K562 (cell line): Measurements from ENCODE around the gene MIDN. TPM values are rescaled to one million over a fixed set of nuclear protein-coding genes. Genes with fewer than 3 reads are reported as not detected.

Source experiments
- ATF1 ChIP-seq, 2 experiments: fragments of 450-650 bp in 1 of 2; IDR thresholded peaks; 2 replicates each; pipeline ENCODE4 v1.6.1; 2016; ENCODE audit warnings: missing compliant biosample characterization in 1 of 2, missing genetic modification characterization in 1 of 2
- CBX8 ChIP-seq: fragments of 200-600 bp; sonication (generic); IDR thresholded peaks from 2 replicates; pipeline ENCODE4 v1.6.1; 2012; ENCODE audit warnings: borderline replicate concordance, mixed run types, low read depth, mild to moderate bottlenecking, moderate library complexity, mixed read lengths, low read length, control low read depth, inconsistent platforms; ENCODE audit not compliant: poor library complexity, severe bottlenecking; ENCODE audit errors: extremely low read depth
- EHMT2 ChIP-seq: fragments of 450-650 bp; IDR thresholded peaks from 2 replicates; pipeline ENCODE4 v1.6.1; 2018; ENCODE audit warnings: antibody characterized with exemption
- ETV1 ChIP-seq: fragments of 450-650 bp; conservative IDR thresholded peaks from 2 replicates; pipeline ENCODE4 v1.6.1; 2016; ENCODE audit warnings: missing genetic modification characterization, control low read depth, low read depth, missing compliant biosample characterization
- FOS ChIP-seq: IDR thresholded peaks from 3 replicates; pipeline ENCODE4 v1.6.1; 2011; ENCODE audit not compliant: insufficient read length; ENCODE audit errors: extremely low read depth
- GTF2A2 ChIP-seq: IDR thresholded peaks from 2 replicates; pipeline ENCODE4 v1.6.1; 2016; ENCODE audit warnings: mild to moderate bottlenecking, missing genetic modification characterization, missing compliant biosample characterization
- HDAC2 ChIP-seq: fragments of 450-650 bp; IDR thresholded peaks from 2 replicates; pipeline ENCODE4 v1.6.1; 2016; ENCODE audit warnings: mild to moderate bottlenecking
- HMGN3 ChIP-seq: IDR thresholded peaks from 2 replicates; pipeline ENCODE4 v1.6.1; 2011; ENCODE audit warnings: borderline replicate concordance, low read depth, mild to moderate bottlenecking, mixed read lengths, low read length; ENCODE audit not compliant: insufficient read length; ENCODE audit errors: extremely low read depth
- KLF6 ChIP-seq: fragments of 250-450 bp; sonication (Bioruptor Pico); IDR thresholded peaks from 2 replicates; pipeline ENCODE4 v1.4.0; 2020; ENCODE audit warnings: mild to moderate bottlenecking, moderate library complexity, borderline replicate concordance
- NFIX ChIP-seq: fragments of 250-450 bp; sonication (Bioruptor Pico); IDR thresholded peaks from 2 replicates; pipeline ENCODE4 v1.4.0; 2020; ENCODE audit warnings: low read depth, mild to moderate bottlenecking, moderate library complexity
- NR2C1 ChIP-seq, 2 experiments: fragments of 450-650 bp; IDR thresholded peaks; 2 replicates each; pipeline ENCODE4 v1.6.1; 2017; ENCODE audit warnings: mild to moderate bottlenecking in 2 of 2, antibody characterized with exemption in 1 of 2, inconsistent platforms in 1 of 2, missing compliant biosample characterization in 1 of 2, missing genetic modification characterization in 1 of 2
- POLR2A ChIP-seq: fragments of 450-650 bp; conservative IDR thresholded peaks from 2 replicates; pipeline ENCODE4 v1.6.1; 2016
- POLR2AphosphoS5 ChIP-seq: IDR thresholded peaks from 2 replicates; pipeline ENCODE4 v1.6.1; 2011; ENCODE audit warnings: mild to moderate bottlenecking, low read depth, low read length, moderate library complexity; ENCODE audit not compliant: control insufficient read depth, insufficient read depth
- SIN3A ChIP-seq, 2 experiments: fragments of 150-350 bp in 1 of 2; IDR thresholded peaks; 2 replicates each; pipeline ENCODE4 v1.6.1; 2011 to 2016; ENCODE audit warnings: borderline replicate concordance in 2 of 2, low read depth in 2 of 2, low read length in 2 of 2, mild to moderate bottlenecking in 2 of 2, moderate library complexity in 2 of 2; ENCODE audit not compliant: control insufficient read depth in 1 of 2
- SIRT6 ChIP-seq: IDR thresholded peaks from one replicate; pipeline ENCODE4 v1.6.1; 2012; ENCODE audit warnings: low read depth, mild to moderate bottlenecking, control low read depth, inconsistent platforms, low read length, moderate library complexity
- SP2 ChIP-seq: IDR thresholded peaks from 2 replicates; pipeline ENCODE4 v1.6.1; 2011; ENCODE audit warnings: mild to moderate bottlenecking, low read depth, low read length, moderate library complexity; ENCODE audit not compliant: poor library complexity, severe bottlenecking; ENCODE audit errors: extremely low read depth
- TOE1 ChIP-seq, 2 experiments: fragments of 450-650 bp in 1 of 2; sonication (generic) in 1 of 2; formaldehyde crosslinking in 1 of 2; IDR thresholded peaks; 2 replicates each; pipeline versions ENCODE4 v1.7.1 to v1.8.0; 2016 to 2022; ENCODE audit warnings: borderline replicate concordance in 2 of 2, mild to moderate bottlenecking in 2 of 2, antibody characterized with exemption in 1 of 2, inconsistent platforms in 1 of 2, low read depth in 1 of 2, missing genetic modification reagents in 1 of 2, moderate library complexity in 1 of 2
- XRCC3 ChIP-seq: fragments of 450-650 bp; IDR thresholded peaks from 2 replicates; pipeline ENCODE4 v1.6.1; 2017; ENCODE audit warnings: mild to moderate bottlenecking, moderate library complexity
- ZC3H11A ChIP-seq: IDR thresholded peaks from 2 replicates; pipeline ENCODE4 v1.6.1; 2012; ENCODE audit warnings: low read depth, low read length, improper control_type of control experiment
- ZNF121 ChIP-seq: sonication (generic); formaldehyde crosslinking; conservative IDR thresholded peaks from 2 replicates; pipeline ENCODE4 v1.8.0; 2022; ENCODE audit warnings: missing genetic modification reagents
- ZNF133 ChIP-seq: fragments of 250-450 bp; sonication (Bioruptor Pico); IDR thresholded peaks from 2 replicates; pipeline ENCODE4 v1.4.0; 2020; ENCODE audit warnings: mild to moderate bottlenecking
- ZNF408 ChIP-seq: fragments of 250-450 bp; sonication (Bioruptor Pico); IDR thresholded peaks from 2 replicates; pipeline ENCODE4 v1.4.0; 2020; ENCODE audit warnings: low read depth, mild to moderate bottlenecking, moderate library complexity
- polyA plus RNA-seq, 8 experiments: library from polyadenylated mRNA; depleted of rRNA in 4 of 8; stranded (reverse) in 5 of 8; unstranded in 3 of 8; fragments of >200 nt; fragmentation: Nextera tagmentation in 2 of 8; fragmentation: Illumina TruSeq in 1 of 8; extraction: Ambion mirVana in 2 of 8; extraction: Trizol in 1 of 8; gene quantifications; 2 replicates each; pipeline versions ENCODE4 v1.2.1 to v1.2.3, GENCODE V29; 2011 to 2014; ENCODE audit warnings: inconsistent platforms in 1 of 8, missing spikeins in 1 of 8
- total RNA-seq, 7 experiments: library from RNA; depleted of rRNA in 6 of 7; stranded (reverse); fragments of >200 nt in 6 of 7; fragmentation: Illumina TruSeq in 2 of 7; extraction: Trizol in 2 of 7; gene quantifications; 2 replicates each; pipeline versions ENCODE4 v1.2.1 to v1.2.3, GENCODE V29; 2011 to 2021; ENCODE audit warnings: low replicate concordance in 1 of 7
- TF ChIP-seq, protein P1 (sequence below): fragments of 450-650 bp; IDR thresholded peaks from 2 replicates; pipeline ENCODE4 v1.6.1; 2018; ENCODE audit warnings: mild to moderate bottlenecking, low read depth; ENCODE audit not compliant: partially characterized antibody
- TF ChIP-seq, protein P2 (sequence below), 2 experiments: fragments of 250-450 bp in 1 of 2; fragments of 450-650 bp in 1 of 2; sonication (Bioruptor Pico) in 1 of 2; IDR thresholded peaks; 2 replicates each; pipeline versions ENCODE4 v1.6.1 to v1.8.0; 2016 to 2021; ENCODE audit warnings: mild to moderate bottlenecking in 2 of 2, moderate library complexity in 2 of 2, missing compliant biosample characterization in 1 of 2, missing genetic modification characterization in 1 of 2
- TF ChIP-seq, protein P3 (sequence below): fragments of 450-650 bp; IDR thresholded peaks from 2 replicates; pipeline ENCODE4 v1.6.1; 2016; ENCODE audit warnings: missing biosample characterization, missing genetic modification characterization

The MIDN gene
- total and polyA plus RNA-seq, 9 of the 15 experiments (the other 6 are each of a cell fraction or from before 2014, with no cell fraction given), result 0.17 to 120 (median 10.1) TPM

DNA sequence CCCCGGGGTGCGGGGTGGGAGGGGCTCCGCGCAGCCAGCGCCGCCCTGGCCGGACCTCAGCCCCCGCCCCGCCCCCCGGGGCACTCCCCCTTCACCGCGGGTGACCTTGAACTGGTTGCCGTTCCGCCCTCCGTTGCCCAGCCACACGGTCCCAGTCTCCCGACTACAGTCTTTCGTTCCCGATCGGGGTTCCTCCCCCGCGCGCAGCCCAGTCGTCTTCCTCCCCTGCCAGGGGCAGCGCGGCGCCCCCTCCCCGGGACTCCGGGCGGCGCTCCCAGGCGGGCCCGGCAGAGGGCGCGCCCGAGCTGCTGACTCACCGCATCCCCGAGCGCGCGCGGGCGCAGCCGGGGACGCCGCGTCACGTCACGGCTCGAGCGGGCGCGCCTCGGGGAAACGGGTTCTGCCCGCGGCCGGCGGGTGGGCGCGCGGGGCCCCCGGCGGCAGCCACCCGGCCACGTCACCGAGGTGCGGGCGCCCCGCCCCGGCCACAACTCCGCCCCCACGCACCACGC is 459 bp downstream of the MIDN start (continued):
- TF ChIP-seq POLR2AphosphoS5 (no peak), EHMT2 (no peak), ETV1 (no peak), XRCC3 (no peak), ATF1 (CRISPR knock-in tag; IDR thresholded peaks at IDR 0.05) (no peak), ATF1 (tag; IDR thresholded peaks at IDR 0.05) (no peak; the same call in none of the 2 replicates), ZNF408 (no peak), ZNF121 (CRISPR knock-in tag) (no peak), ZNF133 (no peak), NFIX (CRISPR knock-in tag) (no peak), HDAC2 (no peak), SP2 (no peak), KLF6 (CRISPR knock-in tag) (no peak), SIN3A (IDR thresholded peaks at IDR 0.05; ENCODE audit: borderline replicate concordance in 2 of 2, control insufficient read depth in 1 of 2, low read depth in 2 of 2, low read length in 2 of 2) (peak in 1 of 2 experiments; percentile 62; a peak in 3 of 4 replicates), POLR2A (no peak), CBX8 (no peak), FOS (no peak), SIRT6 (no peak), HMGN3 (peak; percentile 75), TOE1 (IDR thresholded peaks at IDR 0.05; ENCODE audit: borderline replicate concordance) (no peak), TOE1 (CRISPR knock-in tag; IDR thresholded peaks at IDR 0.05; ENCODE audit: borderline replicate concordance, low read depth) (no peak), GTF2A2 (no peak), NR2C1 (IDR thresholded peaks at IDR 0.05) (no peak), NR2C1 (tag; IDR thresholded peaks at IDR 0.05) (no peak), ZC3H11A (no peak)
- TF ChIP-seq, protein P1, sequence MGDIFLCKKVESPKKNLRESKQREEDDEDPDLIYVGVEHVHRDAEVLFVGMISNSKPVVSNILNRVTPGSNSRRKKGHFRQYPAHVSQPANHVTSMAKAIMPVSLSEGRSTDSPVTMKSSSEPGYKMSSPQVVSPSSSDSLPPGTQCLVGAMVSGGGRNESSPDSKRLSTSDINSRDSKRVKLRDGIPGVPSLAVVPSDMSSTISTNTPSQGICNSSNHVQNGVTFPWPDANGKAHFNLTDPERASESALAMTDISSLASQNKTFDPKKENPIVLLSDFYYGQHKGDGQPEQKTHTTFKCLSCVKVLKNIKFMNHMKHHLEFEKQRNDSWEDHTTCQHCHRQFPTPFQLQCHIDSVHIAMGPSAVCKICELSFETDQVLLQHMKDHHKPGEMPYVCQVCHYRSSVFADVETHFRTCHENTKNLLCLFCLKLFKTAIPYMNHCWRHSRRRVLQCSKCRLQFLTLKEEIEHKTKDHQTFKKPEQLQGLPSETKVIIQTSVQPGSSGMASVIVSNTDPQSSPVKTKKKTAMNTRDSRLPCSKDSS, result no peak
- TF ChIP-seq, protein P2, sequence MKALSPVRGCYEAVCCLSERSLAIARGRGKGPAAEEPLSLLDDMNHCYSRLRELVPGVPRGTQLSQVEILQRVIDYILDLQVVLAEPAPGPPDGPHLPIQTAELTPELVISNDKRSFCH (CRISPR knock-in tag; IDR thresholded peaks at IDR 0.05), result no peak
- TF ChIP-seq, protein P2 (tag; IDR thresholded peaks at IDR 0.05), result no peak
- TF ChIP-seq, protein P3, sequence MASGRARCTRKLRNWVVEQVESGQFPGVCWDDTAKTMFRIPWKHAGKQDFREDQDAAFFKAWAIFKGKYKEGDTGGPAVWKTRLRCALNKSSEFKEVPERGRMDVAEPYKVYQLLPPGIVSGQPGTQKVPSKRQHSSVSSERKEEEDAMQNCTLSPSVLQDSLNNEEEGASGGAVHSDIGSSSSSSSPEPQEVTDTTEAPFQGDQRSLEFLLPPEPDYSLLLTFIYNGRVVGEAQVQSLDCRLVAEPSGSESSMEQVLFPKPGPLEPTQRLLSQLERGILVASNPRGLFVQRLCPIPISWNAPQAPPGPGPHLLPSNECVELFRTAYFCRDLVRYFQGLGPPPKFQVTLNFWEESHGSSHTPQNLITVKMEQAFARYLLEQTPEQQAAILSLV (tag), result no peak
